ENCODE measurements around the gene TBC1D22A. TPM values are rescaled to one million over a fixed set of nuclear protein-coding genes. Genes with fewer than 3 reads are reported as not detected.

The TBC1D22A gene
- total RNA-seq, 6 experiments from 2014 or later, result 20.4 to 24.1 (median 22.2) TPM

DNA sequence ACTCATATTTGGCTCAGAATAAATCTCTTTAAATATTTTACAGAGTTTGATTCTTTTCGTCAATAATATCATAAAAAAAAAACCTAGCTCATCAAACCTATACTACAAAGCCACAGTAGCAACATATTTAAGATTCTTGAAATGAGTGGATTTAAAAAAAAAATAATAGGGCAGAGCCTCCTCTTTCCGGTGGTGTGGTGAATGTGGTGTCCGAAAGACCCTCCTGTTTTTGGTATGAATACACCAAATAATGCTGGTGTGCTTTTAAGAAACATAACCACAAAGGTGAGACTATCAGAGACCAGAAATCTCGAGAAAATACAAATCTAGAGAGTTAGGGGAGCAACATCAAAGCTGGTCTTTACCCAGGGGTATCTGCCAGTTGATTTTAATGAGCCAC, 342.6 kb downstream of the TBC1D22A start:
- no peaks in the 10 kb centered on the region; the same call in none of the 2 replicates for H3K27me3 Mint-ChIP-seq (ENCODE audit: insufficient read depth)
- peaks cover 28% of the 10 kb centered on the region for H3K4me1 Mint-ChIP-seq (ENCODE audit: low read depth)
- H3K36me3 Mint-ChIP-seq (ENCODE audit: low read depth), result peaks cover 14% of the 10 kb centered on the region
- H3K9me3 Mint-ChIP-seq, result no peaks in the 10 kb centered on the region
- TF ChIP-seq, protein P1, sequence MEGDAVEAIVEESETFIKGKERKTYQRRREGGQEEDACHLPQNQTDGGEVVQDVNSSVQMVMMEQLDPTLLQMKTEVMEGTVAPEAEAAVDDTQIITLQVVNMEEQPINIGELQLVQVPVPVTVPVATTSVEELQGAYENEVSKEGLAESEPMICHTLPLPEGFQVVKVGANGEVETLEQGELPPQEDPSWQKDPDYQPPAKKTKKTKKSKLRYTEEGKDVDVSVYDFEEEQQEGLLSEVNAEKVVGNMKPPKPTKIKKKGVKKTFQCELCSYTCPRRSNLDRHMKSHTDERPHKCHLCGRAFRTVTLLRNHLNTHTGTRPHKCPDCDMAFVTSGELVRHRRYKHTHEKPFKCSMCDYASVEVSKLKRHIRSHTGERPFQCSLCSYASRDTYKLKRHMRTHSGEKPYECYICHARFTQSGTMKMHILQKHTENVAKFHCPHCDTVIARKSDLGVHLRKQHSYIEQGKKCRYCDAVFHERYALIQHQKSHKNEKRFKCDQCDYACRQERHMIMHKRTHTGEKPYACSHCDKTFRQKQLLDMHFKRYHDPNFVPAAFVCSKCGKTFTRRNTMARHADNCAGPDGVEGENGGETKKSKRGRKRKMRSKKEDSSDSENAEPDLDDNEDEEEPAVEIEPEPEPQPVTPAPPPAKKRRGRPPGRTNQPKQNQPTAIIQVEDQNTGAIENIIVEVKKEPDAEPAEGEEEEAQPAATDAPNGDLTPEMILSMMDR (IDR thresholded peaks at IDR 0.05), result no peak
- DNase-seq, result no peak
- H3K27ac Mint-ChIP-seq, result no peak overlapping the region
- no peak overlapping the region for H3K4me3 Mint-ChIP-seq

DNA sequence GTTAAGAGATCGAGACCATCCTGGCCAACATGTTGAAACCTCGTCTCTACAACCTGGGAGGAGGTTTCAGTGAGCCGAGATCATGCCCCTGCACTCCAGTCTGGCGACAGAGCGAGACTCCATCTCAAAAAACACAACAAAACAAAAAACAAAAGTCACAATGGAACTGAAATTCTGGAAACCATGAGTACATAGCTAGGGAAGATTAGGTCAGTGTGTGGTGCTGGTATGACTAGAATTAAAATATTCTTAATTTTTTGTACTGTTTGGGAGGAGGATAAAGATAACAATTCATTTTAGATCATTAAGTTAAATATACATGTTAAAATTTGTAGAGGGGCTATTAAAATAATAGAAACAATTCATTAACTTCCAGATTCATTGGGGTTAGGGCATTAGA, 344.4 kb downstream of the TBC1D22A start:
- Mint-ChIP-seq H3K36me3 (ENCODE audit: low read depth) (peaks cover 11% of the 10 kb centered on the region), H3K4me1 (ENCODE audit: low read depth) (peaks cover 40% of the 10 kb centered on the region), H3K27ac (peak overlapping the region; percentile 87), H3K9me3 (no peaks in the 10 kb centered on the region), H3K27me3 (ENCODE audit: insufficient read depth) (no peaks in the 10 kb centered on the region; the same call in none of the 2 replicates), H3K4me3 (peak overlapping the region; percentile 31)
- TF ChIP-seq, protein P1 (IDR thresholded peaks at IDR 0.05), result no peak
- DNase-seq, result no peak

DNA sequence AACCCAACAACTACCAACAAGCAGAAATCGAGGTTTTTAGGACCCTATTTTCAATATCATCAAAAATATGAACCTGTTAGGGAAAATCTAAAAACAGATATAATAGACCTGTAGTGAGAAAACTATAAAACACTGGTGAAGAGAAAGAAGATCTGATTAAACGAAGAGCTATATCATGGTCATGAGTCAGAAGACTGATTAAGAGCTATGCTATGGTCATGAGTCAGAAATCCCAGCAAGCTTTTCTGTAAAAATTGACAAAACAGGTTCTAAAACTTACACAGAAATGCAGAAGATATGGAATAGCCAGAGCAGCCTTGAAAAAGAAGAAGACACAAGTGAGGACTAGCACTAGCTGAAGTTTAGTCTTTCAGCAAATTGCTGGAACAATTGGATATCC, 345.0 kb downstream of the TBC1D22A start:
- H3K27ac Mint-ChIP-seq, result peak overlapping the region; percentile 87

DNA sequence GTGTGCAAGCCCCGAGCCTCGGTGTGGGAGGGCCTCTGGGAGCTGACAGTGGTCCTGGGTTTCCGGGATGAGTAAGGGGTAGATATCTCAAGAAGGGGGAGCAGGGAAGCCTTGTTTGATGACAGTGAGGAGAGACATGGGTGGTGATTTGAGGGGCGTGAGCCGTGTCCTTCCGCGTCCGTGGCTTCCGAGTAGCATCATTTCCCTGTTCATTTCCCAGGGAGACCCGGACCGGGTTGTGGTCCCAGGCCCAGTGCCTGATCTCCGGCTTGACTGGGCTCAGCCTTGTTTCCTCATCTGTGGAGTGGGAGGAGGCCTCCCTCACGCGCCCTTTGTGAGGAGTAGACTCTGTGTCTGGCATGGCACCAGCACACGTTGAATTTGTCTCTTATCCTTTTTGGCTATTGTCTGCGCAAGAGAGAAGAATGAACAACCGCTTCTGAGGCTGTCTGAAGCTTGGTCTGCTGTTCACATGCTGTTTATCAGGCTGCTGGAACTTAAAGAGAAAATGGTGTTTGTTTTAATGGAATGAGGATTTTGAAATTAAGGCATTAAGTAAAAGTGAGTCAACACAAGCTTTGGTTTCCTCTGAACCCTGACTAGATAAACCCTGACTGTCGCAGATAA, 348.5 kb downstream of the TBC1D22A start:
- H3K4me3 Mint-ChIP-seq, result no peak overlapping the region

More for the DNA sequence above, 345.0 kb downstream of the TBC1D22A start:
- Mint-ChIP-seq H3K27me3 (ENCODE audit: insufficient read depth) (no peaks in the 10 kb centered on the region; the same call in none of the 2 replicates), H3K4me3 (peak overlapping the region; percentile 16), H3K4me1 (ENCODE audit: low read depth) (peaks cover 40% of the 10 kb centered on the region), H3K9me3 (no peaks in the 10 kb centered on the region), H3K36me3 (ENCODE audit: low read depth) (peaks cover 11% of the 10 kb centered on the region)
- TF ChIP-seq, protein P1 (IDR thresholded peaks at IDR 0.05), result no peak
- peak; percentile 75 for DNase-seq

DNA sequence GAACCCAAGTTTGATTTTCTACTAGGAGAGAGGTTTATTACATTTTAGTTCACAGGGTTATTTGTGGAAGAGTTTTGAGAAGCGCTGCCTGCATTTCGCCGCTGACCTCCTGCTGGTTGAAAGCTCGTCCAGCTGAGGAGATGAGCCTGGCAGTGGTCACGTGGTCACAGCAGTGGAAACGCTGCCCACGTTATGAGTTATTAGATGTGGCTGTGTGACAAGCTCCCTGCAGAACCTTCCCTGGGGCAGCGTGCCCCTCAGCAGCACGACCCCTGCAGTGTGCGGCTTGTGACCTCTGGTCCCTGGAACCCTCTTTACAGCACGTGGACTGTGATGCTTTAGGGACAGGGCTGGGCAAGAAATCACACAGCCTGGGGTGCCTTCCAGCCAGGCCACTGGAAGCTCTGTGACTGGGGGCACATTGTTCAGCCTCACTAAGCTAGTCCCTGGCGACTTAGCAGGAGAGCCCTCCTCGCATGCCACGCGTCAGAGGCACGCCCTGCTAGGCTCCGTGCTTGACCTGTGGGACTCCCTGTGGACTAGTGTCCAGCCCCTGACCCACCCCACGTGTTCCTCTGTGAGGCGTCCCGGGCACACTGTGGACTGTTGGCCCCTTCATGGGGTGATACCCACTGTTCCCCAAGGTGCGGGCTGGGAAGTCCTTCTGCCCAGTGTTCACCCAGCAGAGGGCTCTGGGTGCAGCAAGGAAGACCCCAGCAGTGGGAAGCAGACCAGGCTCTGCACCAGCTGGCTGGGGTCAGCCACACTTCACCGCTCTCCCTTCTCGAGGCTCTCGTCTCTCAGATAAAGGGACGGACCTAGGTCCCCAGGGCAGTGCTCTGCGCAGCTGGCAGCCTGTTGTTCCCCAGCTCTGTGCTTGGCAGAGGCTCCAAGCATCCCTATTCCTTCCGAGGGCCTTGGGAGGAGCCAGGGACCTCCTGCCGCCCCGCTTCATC, 349.5 kb downstream of the TBC1D22A start:
- no peak for DNase-seq
- TF ChIP-seq, protein P1 (IDR thresholded peaks at IDR 0.05), result no peak
- Mint-ChIP-seq H3K27ac (no peak overlapping the region), H3K4me1 (ENCODE audit: low read depth) (peaks cover 28% of the 10 kb centered on the region), H3K4me3 (no peak overlapping the region), H3K9me3 (no peaks in the 10 kb centered on the region), H3K27me3 (ENCODE audit: insufficient read depth) (peaks cover 4% of the 10 kb centered on the region; the same call in 1 of the 2 replicates), H3K36me3 (ENCODE audit: low read depth) (peaks cover 6% of the 10 kb centered on the region; the same call in 1 of the 2 replicates)

More for the DNA sequence above, 348.5 kb downstream of the TBC1D22A start:
- H3K9me3 Mint-ChIP-seq, result no peaks in the 10 kb centered on the region
- peaks cover 6% of the 10 kb centered on the region; the same call in 1 of the 2 replicates for H3K36me3 Mint-ChIP-seq (ENCODE audit: low read depth)
- H3K27ac Mint-ChIP-seq, result no peak overlapping the region
- peaks cover 4% of the 10 kb centered on the region for H3K27me3 Mint-ChIP-seq (ENCODE audit: insufficient read depth)
- H3K4me1 Mint-ChIP-seq (ENCODE audit: low read depth), result peaks cover 37% of the 10 kb centered on the region
- TF ChIP-seq, protein P1 (IDR thresholded peaks at IDR 0.05), result no peak
- no peak for DNase-seq

Data from HFFc6 (cell line).